SH-SY5Y (cell line): ENCODE results near the gene MTUS2.

Source experiments
- GATA2 ChIP-seq: IDR thresholded peaks from 2 replicates; pipeline ENCODE4 v1.6.1; 2011; ENCODE audit warnings: mild to moderate bottlenecking, low read depth, low read length
- GATA3 ChIP-seq: IDR thresholded peaks from 2 replicates; pipeline ENCODE4 v1.6.1; 2011; ENCODE audit warnings: low read depth, mild to moderate bottlenecking, low read length, moderate library complexity

DNA sequence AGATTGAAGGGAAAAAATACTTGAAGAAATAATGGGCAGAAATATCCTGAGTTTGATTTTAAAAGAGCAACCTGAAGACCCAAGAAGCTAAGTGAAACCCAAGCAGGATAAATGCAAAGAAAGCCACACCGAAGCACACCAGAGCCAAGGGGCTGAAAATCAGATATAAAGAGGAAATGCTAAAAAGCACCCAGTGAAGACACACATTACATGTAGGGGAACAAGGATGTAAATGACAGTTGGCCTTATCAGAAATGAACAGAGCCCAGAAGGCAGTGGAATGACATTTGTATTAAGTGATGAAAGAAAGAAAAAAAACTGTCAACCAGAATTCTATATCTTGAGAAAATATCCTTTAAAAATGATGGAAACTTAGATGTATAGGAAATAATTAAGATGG lies 636.3 kb downstream of the MTUS2 start:
- TF ChIP-seq GATA2 (no peak), GATA3 (no peak)
